GM19099 (cell line): ENCODE measurements around the gene PPP1R3G.

Experiments used
- POLR2A ChIP-seq: IDR thresholded peaks from 3 replicates; pipeline ENCODE4 v1.6.1; 2011; ENCODE audit warnings: low read depth; ENCODE audit not compliant: insufficient read length; ENCODE audit errors: extremely low read depth

PPP1R3G gene

DNA sequence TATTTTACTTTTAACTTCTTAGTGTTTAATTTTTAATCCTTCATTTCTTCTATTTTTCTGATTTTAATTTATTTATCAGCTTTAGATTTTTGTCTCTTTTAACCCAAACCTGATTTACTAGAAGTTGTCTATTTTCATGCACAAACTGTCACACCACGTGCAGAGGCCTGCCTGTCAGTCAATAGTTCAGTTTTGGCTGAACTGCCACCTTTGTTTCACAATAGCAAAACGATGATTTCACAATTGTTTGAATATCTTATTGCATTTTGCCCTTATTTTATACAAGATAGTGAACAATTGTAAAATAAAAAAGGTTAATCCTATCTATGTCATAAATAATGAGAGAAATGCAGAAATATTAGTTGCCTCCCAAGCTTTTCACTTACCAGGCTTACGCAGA is 24.0 kb upstream of the PPP1R3G start:
- TF ChIP-seq POLR2A, result no peak

DNA sequence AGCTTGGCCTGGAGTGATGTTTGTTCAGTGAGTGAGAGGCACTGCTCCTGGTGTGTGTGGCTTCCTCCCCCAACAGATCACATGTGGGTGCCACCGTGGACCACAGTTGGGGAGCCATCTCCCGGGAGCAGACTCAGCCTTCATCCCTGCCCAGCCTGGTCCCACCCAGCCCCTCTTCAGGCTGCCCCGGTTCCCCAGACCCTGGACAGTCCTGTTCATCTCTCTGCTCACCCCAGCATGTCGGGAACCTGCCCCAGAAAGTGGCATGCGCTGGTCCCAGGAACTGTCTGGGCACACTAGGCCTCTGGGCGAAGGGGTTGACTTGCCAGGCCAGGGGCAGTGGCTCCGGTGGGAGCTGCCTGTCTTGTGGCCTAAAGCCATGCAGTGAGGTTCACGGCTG is 21.5 kb upstream of the PPP1R3G start:
- no peak for TF ChIP-seq POLR2A

DNA sequence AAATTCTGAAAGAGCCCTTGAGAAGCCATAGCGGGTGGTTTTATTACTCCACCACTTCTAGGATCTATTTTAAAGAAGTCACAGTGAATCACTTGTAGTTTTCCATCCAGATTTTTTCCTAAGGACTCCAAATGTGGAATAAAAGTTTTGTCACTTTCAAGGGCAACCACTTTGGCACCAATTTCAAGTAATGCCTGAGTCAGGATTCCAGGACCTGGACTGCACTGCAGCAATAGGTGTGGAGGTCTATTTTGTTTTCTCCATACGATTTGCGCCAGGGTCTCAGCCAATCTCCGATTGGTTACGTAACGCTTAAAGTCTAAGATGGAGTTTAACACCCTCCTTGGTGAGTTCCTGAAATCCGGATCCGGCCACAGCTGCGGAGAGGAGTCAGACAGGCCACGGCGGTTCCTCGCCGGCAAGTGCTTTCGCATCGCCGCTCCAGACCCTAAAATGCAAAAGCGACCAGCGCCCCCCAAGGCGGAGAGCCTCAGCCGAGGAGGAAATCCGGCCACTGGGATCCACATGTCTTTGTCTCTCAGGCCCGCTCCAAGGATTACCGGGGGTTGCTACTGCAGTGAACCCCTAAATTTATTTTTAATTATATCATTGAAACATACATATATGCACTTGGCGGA is 18.6 kb upstream of the PPP1R3G start:
- TF ChIP-seq POLR2A, result no peak

DNA sequence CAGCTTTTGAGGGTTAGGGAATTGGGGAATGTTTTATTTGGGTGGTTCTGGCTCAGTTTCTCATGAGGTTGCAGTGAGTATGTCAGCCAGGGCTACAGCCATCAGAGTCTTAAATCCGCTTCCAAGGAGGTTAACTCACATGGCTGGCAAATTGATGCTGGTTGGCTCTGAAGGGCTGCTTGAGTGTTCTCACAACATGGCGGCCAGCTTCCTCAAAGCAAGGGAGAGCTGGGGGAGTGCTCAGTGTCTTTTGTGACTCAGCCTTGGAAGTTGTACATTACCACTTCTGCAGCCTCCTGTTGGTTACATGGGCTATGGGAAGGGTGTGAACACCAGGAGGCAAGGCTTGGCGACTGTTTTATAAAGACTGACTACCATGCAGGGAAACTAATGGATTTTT is 17.8 kb upstream of the PPP1R3G start:
- no peak for TF ChIP-seq POLR2A

DNA sequence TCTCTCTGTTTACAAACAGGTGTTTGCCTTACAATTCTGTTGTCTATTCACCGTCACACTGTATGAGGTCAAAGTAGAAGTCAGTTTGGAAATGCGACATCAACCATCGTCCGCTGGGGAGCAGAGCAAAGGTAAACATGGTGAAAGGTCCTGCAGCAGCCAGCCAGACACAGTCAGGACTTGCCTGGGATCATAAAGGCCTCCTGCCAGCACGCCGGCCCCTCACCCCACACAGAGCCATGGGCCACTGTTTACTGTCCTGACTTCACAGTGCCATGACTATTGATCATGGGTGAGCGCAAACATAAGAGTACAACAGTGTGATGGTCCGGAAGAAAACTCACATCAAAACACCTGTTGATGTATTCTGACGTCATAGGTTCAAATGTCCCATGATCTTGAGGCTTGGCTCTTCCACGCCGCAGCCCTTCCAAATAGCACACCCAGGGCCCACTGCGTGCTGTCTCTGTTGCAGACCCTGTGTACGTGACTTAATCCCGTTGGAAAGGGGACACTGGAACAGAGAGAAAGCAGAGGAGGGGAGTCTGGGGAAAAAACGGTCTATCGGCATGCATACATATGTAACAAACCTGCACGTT is 16.9 kb upstream of the PPP1R3G start:
- TF ChIP-seq POLR2A, result no peak

DNA sequence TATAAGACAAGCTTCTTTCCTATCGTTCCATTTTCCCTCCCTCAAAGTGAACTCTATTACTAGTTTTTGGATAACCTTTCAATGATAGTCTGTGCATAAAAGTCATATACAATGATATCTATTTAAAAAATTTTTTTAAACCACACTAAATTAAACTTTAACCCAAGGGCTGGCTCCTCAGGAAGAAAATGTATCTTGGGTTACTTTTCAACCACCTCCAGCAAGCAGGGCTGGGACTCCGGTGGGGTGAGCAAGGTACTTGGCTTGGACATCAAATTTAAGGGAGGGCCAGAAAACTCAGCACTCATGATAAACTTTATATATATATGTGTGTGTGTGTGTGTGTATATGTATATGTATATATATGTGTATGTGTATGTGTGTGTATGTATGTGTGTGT is 13.9 kb upstream of the PPP1R3G start:
- TF ChIP-seq POLR2A, result no peak

DNA sequence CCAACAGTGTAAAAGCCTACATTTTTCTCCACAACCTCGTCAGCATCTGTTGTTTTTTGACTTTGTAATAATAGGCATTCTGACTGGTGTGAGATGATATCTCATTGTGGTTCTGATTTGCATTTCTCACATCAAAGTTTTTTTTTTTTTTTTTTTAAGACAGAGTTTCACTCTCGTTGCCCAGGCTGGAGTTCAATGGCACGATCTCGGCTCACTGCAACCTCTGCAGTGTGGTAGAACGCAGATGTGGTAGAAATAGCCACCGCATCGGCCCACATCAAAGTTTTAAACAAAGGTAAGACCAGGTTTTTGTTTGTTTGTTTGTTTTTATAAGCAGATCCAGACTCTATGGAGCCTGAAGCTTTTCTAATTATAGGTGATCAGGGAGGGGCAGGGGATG is 12.7 kb upstream of the PPP1R3G start:
- no peak for TF ChIP-seq POLR2A

DNA sequence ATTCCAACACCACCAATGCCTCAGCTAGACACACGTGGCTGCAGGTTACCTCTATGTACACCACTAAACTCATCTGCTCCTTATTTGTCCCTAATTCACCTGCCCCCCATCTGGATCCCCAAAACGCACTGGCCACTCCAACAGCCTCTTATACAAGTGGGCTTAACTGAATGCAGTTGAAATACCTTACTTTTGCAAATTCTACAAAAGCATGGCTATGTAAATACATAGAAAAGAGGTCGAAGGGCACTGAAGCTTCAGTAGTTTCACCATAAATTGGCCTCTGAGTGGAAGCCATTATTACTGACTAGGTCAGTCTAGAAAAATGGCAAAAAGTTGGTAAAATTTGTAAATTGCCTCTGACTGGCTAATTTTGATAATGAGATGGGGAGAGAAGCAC is 11.1 kb upstream of the PPP1R3G start:
- no peak for TF ChIP-seq POLR2A

DNA sequence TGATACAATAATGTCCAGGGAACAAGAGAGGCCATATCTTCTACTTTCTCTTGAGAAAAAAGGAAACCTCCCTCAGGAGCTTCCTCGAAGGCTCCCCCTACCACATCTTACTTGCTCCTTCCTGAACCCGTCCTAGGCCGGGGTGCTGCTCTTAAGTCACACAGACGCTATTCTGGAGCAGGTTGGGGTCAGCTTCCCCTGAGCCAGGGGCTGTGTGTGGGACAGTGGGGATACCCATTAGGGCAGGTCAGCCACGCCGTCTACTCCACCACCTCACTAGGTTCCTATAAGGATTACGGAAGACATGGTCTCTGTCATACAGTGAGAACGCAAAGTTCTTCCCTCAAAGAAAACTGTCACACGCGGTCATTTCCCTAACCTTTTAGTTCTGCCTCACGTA is 8.2 kb upstream of the PPP1R3G start:
- no peak for TF ChIP-seq POLR2A

DNA sequence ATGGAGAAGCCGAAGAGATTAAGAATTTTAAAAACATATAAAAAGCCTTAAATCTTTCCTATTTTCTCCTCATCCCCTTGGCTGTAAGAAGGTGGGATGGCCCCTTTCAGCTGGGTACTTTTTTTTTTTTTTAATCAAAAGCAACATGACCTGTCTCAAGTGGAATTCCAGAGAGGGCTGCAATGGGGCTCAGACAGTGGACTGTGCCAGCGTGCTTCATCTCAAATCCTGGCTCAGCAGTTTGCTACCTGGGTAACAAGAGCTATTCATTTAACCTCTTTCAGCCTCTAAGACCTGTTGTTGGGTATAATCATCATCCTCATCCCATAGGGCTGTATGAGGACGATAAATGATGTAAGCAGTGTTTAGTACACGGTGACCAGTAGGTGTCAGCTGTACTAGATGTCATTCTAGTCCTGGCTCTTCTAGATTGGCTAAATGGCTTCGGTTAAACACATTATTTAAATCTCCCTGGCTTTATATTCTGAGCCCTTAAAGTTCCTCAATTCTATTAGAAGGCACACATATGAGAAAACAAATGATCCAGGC is 6.9 kb upstream of the PPP1R3G start:
- no peak for TF ChIP-seq POLR2A

DNA sequence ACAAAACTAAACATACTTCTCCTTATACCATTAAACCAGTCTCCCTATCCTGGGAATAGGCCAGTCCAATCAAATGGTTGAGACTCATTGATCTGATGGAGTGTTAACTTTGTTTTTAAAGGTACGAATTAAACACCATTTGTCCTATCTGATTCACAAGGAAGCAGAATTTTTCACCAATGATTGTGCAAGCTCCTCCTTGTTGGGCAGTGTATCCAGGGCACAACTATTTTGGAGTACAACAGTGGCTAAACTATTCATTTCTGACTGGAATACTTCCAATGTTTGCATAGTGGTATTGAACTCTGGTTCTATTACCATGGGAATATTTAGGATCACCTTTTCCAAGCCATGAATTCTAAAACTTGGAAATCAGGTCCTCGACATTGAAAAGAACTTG is 5.4 kb upstream of the PPP1R3G start:
- TF ChIP-seq POLR2A, result no peak

DNA sequence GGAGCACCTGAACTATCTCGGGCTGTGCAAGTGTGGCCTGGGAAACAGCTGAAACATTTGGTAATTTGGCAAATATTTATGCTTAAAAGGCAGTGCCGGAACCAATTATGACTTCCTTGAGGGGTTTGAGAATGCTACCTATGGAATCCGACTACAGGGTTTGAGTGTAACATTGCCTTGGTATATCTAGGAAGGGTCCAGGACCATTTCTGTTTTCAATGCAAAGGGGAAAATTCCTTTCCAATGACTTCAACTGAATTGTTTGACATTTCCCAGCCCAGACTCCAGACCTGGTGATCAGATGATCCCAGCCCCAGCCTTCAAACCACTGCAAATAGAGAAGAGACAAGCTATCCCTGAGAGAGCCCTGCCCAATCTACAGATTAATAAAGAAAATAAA is 4.6 kb upstream of the PPP1R3G start:
- TF ChIP-seq POLR2A, result no peak

DNA sequence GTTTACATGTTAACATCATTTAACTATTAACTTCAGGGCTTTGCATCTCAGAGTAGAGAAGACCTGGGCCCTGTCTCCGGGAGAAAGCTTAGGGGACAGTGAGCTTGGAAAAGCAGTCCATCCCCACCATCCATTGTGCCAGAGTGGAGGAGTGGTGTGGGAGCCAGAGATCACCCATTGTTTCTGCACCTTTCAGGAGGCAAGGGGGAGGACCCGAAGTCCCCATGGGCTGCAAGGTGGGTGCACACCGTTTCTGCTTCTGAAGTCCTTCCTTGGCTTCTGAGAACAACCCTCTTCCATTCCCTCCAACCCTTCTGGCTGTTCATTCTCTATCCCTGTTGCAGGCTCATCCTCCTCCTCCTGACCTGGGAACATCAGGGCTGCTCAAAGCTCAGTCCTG is 4.0 kb upstream of the PPP1R3G start:
- no peak for TF ChIP-seq POLR2A

DNA sequence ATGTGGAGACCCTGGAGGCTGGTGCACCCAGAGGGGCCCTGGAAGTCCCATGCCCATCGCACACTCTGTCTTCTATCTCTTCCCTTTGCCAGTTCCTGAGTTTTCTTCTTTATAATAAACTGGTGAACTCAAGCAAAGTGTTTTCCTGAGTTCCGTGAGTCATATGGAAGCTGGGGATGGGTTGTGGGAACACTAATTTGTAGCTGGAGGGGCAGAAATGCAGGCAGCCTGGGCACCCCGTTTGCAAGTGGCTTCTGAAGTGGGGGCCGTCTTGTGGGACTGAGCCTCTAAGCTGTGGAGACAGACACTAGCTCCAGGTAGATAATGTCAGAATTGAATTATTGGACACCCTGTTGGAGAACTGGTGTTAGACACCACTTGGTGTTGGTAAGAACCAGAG is 3.2 kb upstream of the PPP1R3G start:
- no peak for TF ChIP-seq POLR2A

DNA sequence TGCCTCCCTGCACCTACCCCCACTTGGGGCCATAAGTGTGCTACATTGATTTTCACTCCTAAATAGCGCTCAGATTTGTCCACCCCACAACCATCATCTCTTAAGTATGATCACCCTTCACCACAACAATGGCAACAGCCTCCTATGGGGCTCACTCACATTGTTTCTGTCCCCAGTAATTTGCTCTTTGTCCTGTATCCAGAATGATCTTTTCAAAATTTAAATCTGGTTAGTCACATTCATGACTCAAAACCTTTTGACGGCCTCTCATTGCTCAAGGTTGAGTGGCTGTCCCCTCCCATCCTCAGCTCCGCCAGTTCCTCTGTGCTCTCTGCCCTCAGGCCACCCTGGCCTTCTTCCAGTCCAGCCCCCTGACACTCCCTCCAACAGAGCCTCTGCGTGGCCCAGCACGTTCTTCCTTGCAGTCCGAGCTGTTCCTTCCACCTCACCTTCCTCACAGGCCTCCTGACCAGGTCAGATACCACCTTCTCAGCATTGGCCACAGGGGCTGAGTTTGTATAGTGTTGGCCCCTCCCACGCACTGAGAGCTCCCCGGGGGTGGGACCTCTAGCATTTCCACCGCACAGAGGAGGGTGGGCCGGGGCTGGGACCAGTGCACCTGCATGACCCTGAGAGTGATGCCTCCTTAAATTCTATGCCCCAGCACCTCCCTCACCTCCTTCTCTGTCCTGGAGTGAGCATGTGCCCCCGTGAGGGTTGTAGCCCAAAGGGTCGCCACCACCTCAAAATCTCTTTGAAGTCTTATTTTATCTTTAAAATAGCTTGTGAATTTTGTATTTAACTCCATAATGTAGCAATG is 2.4 kb upstream of the PPP1R3G start:
- TF ChIP-seq POLR2A, result no peak

DNA sequence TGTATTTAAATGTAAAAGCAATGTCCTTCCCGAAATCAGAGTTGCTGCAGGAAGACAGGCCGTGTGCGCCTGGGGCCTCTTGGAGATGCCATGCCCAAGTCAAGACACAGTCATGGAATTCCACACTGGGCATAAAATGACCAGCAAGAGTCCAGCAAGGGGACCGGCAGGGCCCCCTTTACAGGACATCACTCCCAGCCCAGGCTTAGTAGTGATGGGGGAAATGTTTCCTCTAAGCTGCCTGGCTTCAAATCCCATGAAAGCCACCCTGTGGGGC is 1.9 kb upstream of the PPP1R3G start:
- TF ChIP-seq POLR2A, result no peak
